ENCODE results near the gene PNMA8C. TPM values are rescaled to one million over a fixed set of nuclear protein-coding genes. Genes with fewer than 3 reads are reported as not detected.

The PNMA8C gene
- total RNA-seq, 1 donor from 2014 or later, result 0.98 TPM

Other genes with a start within 250 kb of the PNMA8C start
- not detected in 2 replicates for gene IGFL1, start 199.2 kb downstream of the PNMA8C start, total RNA-seq
- 12.6 and 15.6 TPM in 2 replicates for gene HIF3A, start 131.9 kb downstream of the PNMA8C start, total RNA-seq
- 68.8 and 70.9 TPM in 2 replicates for gene PPP5C, start 81.8 kb downstream of the PNMA8C start, total RNA-seq
- 35.5 and 45.5 TPM in 2 replicates for gene CCDC8, start 15.4 kb downstream of the PNMA8C start, total RNA-seq
- 12.1 and 12.7 TPM in 2 replicates for gene PNMA8A, start 42.6 kb upstream of the PNMA8C start, total RNA-seq
- 1.7 and 1.9 TPM in 2 replicates for gene PNMA8B, start 66.9 kb upstream of the PNMA8C start, total RNA-seq
- gene CALM3, start 172.4 kb upstream of the PNMA8C start, total RNA-seq, result 334 and 343 TPM in 2 replicates
- 0.50 and 0.52 TPM in 2 replicates for gene PTGIR, start 196.2 kb upstream of the PNMA8C start, total RNA-seq
- gene GNG8, start 207.3 kb upstream of the PNMA8C start, total RNA-seq, result not detected in 2 replicates
- 19.8 and 27.7 TPM in 2 replicates for gene DACT3, start 232.2 kb upstream of the PNMA8C start, total RNA-seq

Measured in astrocyte (in vitro differentiated cells and primary cell).